Measurements from ENCODE around the gene TRIM14.
A peak's percentile ranks its signal among the peaks of the same experiment; 100 is the strongest.
"Not testable (repeated sequence)": the region's sequence is repeated elsewhere in the genome, so short reads cannot be mapped to it uniquely, and the experiment has no call there.

Gene TRIM14

DNA sequence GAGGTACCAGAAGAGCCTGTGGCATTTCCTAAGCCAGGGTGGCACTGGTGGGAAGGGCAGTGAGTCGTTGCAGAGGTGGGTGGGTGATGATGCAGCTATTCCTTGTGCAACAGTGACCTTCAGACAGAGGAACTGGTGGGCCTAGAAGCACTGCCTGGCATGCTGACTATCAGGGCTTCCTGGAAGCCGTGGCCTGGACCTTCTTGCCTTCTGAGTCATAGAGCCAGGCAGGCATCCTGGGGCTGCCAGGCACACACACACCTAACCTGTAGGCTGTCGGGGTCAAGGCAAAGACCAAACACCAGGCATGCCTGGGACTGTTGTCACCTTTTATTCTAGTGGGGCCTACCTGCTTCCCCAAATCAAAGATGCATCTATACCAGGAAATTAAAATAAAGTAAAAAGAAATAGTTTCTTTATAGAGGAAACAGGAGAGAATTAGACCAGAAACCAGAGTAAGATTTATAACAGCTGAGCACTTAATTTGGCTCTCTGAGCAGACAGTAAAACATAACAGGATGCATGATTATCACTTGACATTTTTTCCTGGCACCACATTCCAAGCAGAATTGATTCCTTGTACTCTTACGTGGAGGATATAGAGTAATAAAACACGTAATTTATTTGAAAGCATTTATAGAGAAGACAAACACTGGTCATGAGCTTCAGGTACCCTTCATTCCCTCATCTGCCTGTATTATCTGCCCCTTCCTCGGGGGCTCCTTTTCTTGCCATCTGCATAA is 37.4 kb downstream of the TRIM14 start:
- no peak overlapping the region for H3K4me3 ChIP-seq (ENCODE audit: control insufficient read depth, low read depth, low read length)
- TF ChIP-seq, protein P1, sequence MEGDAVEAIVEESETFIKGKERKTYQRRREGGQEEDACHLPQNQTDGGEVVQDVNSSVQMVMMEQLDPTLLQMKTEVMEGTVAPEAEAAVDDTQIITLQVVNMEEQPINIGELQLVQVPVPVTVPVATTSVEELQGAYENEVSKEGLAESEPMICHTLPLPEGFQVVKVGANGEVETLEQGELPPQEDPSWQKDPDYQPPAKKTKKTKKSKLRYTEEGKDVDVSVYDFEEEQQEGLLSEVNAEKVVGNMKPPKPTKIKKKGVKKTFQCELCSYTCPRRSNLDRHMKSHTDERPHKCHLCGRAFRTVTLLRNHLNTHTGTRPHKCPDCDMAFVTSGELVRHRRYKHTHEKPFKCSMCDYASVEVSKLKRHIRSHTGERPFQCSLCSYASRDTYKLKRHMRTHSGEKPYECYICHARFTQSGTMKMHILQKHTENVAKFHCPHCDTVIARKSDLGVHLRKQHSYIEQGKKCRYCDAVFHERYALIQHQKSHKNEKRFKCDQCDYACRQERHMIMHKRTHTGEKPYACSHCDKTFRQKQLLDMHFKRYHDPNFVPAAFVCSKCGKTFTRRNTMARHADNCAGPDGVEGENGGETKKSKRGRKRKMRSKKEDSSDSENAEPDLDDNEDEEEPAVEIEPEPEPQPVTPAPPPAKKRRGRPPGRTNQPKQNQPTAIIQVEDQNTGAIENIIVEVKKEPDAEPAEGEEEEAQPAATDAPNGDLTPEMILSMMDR (IDR thresholded peaks at IDR 0.05; ENCODE audit: control insufficient read depth, insufficient read depth, low read depth, low read length, missing control alignments): no peak
- no peak for DNase-seq (ENCODE audit: low read depth)

DNA sequence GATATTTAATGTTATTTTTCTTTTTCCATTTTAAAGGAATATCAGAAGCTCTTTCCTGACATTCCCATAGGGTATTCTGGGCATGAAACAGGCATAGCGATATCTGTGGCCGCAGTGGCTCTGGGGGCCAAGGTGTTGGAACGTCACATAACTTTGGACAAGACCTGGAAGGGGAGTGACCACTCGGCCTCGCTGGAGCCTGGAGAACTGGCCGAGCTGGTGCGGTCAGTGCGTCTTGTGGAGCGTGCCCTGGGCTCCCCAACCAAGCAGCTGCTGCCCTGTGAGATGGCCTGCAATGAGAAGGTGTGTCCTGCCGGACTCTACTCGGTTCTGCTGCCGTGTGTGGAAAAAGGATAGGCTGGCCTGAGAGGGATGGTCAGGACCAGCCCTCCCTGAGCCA is 38.2 kb downstream of the TRIM14 start:
- TF ChIP-seq, protein P1 (IDR thresholded peaks at IDR 0.05; ENCODE audit: control insufficient read depth, insufficient read depth, low read depth, low read length, missing control alignments): no peak

DNA sequence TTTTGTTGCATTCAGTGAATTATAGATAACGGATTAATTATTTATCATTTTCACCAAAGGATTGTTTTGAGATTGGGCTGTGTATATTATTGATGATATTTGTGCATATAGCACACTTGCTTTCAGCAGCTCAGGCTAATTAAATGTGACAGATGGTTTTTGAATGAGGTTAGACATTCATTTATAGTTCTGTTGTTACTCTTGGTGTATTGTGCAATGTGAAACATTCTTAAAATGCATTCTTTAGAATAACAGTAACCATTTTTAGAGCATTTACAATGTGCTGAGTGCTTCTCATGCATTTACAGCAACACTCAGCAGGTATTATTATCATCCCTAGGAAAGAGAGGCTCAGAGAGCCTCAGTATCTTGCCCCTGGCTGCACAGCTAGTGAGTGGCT is 38.7 kb downstream of the TRIM14 start:
- DNase-seq (ENCODE audit: low read depth): no peak
- no peak overlapping the region for H3K4me3 ChIP-seq (ENCODE audit: control insufficient read depth, low read depth, low read length)
- TF ChIP-seq, protein P1 (IDR thresholded peaks at IDR 0.05; ENCODE audit: control insufficient read depth, insufficient read depth, low read depth, low read length, missing control alignments): no peak

More for the DNA sequence above, 38.2 kb downstream of the TRIM14 start:
- no peak for DNase-seq (ENCODE audit: low read depth)
- H3K4me3 ChIP-seq (ENCODE audit: control insufficient read depth, low read depth, low read length): no peak overlapping the region

DNA sequence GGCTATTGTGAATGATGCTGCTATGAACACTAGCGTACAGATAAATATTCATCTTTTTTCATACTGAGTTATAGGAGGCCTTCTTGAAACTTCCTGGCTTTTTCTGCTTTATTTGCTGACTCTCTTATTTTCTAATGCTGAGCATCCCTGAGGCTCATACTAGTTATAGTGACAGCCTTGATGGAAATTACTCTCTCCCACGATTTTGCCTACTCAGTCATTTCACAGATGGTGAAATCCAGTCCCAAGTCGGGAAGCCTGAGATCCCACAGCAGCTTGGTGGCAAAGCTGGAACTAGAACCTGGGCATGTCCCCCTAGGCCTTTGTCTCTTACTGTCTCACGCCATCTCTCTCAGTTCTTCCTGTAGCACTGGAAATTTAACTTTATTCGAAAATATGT is 40.1 kb downstream of the TRIM14 start:
- TF ChIP-seq, protein P1 (IDR thresholded peaks at IDR 0.05; ENCODE audit: control insufficient read depth, insufficient read depth, low read depth, low read length, missing control alignments): no peak
- no peak for DNase-seq (ENCODE audit: low read depth)

DNA sequence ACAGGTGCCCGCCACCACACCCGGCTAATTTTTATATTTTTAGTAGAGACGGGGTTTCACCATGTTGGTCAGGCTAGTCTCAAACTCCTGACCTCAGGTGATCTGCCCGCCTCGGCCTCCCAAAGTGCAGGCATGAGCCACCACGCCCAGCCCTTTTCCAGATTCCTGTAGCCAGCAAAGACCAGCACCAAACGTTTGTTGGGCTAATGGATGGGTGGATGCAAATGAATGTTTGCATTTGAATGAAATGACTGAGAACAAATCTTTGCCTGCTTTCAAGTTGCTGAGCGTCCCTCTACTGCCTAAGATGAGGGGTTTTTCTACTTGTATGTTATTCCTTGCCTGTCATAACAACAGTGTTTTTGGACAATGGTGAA is 42.5 kb downstream of the TRIM14 start:
- DNase-seq (ENCODE audit: low read depth); H3K4me3 ChIP-seq (ENCODE audit: control insufficient read depth, low read depth, low read length): not testable (repeated sequence)

More for the DNA sequence above, 40.1 kb downstream of the TRIM14 start:
- no peak overlapping the region for H3K4me3 ChIP-seq (ENCODE audit: control insufficient read depth, low read depth, low read length)

DNA sequence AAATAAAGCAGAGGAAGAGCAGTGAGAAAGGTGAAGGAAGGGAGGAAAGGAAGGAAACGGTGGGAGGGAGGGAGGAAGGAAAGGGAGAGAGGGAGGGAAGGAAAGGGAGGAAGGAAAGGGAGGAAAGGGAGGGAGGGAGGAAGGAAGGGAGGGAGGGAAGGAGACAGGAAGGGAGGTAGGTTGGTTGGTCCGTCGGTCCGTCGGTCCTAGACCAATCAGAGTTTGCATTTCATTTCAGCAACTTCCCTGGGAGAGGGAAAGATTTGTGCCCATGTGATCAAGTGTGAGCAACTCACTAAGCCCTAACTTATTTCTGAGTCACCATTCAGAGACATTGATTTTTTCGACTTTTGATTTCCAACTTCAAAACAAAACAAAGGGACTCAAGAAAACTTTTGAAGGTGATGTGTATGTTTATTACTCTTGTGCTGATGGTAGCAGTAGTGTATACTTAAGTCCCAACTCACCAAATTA is 43.7 kb downstream of the TRIM14 start:
- no peak overlapping the region for H3K4me3 ChIP-seq (ENCODE audit: control insufficient read depth, low read depth, low read length)
- TF ChIP-seq, protein P1 (IDR thresholded peaks at IDR 0.05; ENCODE audit: control insufficient read depth, insufficient read depth, low read depth, low read length, missing control alignments): no peak
- peak; percentile 79 for DNase-seq (ENCODE audit: low read depth)

DNA sequence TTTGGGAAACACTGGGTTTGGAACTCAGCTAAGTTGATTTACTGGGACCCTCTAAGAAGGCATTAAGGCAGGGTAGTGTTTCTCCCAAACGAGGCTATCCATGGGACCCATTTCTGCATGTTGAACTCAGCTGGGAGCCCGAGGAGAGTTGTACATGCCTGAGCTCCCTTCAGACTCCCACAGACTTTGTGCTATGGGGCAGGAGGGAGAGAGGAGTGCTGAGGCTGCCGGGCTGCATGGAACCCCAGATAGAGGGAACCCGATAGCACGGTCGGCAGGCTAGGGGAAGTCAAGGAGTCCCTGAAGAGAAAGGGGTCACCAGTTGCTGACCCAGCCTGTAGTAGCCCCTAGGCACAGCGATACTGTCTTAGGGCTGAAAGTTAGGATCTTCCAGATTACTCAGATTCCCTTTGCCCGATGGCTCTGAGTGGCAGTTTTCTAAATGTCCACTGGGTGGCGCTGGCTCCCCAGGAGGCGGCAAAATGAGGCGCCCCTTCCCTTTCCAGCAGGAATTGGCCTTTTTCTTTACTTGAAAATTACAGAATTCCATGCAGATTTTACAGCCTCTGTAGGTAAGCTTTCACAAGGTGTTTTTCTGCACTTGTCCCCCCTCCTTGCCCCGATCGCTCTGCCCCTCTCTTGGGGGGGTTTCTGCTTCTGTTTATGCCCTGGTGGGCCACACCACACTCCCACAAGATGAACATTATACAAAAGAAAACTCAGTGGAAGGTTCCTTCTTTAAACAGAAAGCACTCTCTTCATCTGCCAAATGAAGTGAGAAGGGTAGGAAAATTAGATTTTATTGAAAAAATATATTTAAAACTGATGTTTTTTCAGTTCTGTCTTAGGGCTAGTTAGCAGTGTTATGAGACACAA is 44.7 kb downstream of the TRIM14 start:
- TF ChIP-seq, protein P1 (IDR thresholded peaks at IDR 0.05; ENCODE audit: control insufficient read depth, insufficient read depth, low read depth, low read length, missing control alignments): peak; percentile 97
- no peak for DNase-seq (ENCODE audit: low read depth)
- H3K4me3 ChIP-seq (ENCODE audit: control insufficient read depth, low read depth, low read length): no peak overlapping the region

Measured in AG09309 (cell line).